Vagina (tissue), 2 donors: ENCODE data around the gene ZDHHC17. TPM values are rescaled to one million over a fixed set of nuclear protein-coding genes. Genes with fewer than 3 reads are reported as not detected.

Source experiments
- DNase-seq, 2 donors: peaks; one replicate each; pipeline ENCODE4 v3.0.0-alpha.2; 2017; ENCODE audit errors: extremely low spot score in 2 of 2
- H3K27ac ChIP-seq: fragments of 200-600 bp; sonication (generic); one replicate; pipeline ENCODE4 v1.5.1; 2019
- H3K27me3 ChIP-seq: fragments of 200-600 bp; sonication (generic); one replicate; pipeline ENCODE4 v1.5.1; 2019
- H3K36me3 ChIP-seq, 2 donors: fragments of 200-600 bp; sonication (generic); one replicate each; pipeline ENCODE4 v1.5.1; 2017 to 2019
- H3K4me1 ChIP-seq: fragments of 200-600 bp; sonication (generic); one replicate; pipeline ENCODE4 v1.5.1; 2019
- H3K4me3 ChIP-seq, 2 donors: fragments of 200-600 bp; sonication (generic); 1 replicate in 1 of 2; 2 replicates in 1 of 2; pipeline ENCODE4 v1.5.1; 2016 to 2019
- H3K9me3 ChIP-seq: fragments of 200-600 bp; sonication (generic); one replicate; pipeline ENCODE4 v1.5.1; 2019
- POLR2A ChIP-seq, 2 donors: fragments of 450-650 bp; IDR thresholded peaks; one replicate each; pipeline ENCODE4 v1.6.1; 2017; ENCODE audit warnings: antibody characterized with exemption in 2 of 2, mild to moderate bottlenecking in 2 of 2, moderate library complexity in 2 of 2
- POLR2AphosphoS5 ChIP-seq, 2 donors: sonication (generic); formaldehyde crosslinking; IDR thresholded peaks; one replicate each; pipeline ENCODE4 v1.9.0; 2017; ENCODE audit warnings: antibody characterized with exemption in 2 of 2, mild to moderate bottlenecking in 2 of 2, low read depth in 1 of 2; ENCODE audit not compliant: insufficient read depth in 1 of 2
- intact Hi-C: fragments of 100-400 bp; cut with DNase I; formaldehyde crosslinking; loops from one replicate; pipeline ENCODE4 v1.15.1; 2023
- total RNA-seq: library from RNA; depleted of rRNA; stranded (reverse); fragments of >200 nt; gene quantifications from one replicate; pipeline ENCODE4 v1.2.3, GENCODE V29; 2016
- TF ChIP-seq, protein P1 (sequence below), 3 experiments: fragments of 450-650 bp in 2 of 3; fragments of 200-600 bp in 1 of 3; sonication (generic) in 1 of 3; IDR thresholded peaks; one replicate each; pipeline ENCODE4 v1.5.1; 2017 to 2019; ENCODE audit warnings: antibody characterized with exemption in 3 of 3, mild to moderate bottlenecking in 2 of 3, moderate library complexity in 2 of 3

The ZDHHC17 gene
- total RNA-seq, 1 donor from 2014 or later: 59.9 TPM

DNA sequence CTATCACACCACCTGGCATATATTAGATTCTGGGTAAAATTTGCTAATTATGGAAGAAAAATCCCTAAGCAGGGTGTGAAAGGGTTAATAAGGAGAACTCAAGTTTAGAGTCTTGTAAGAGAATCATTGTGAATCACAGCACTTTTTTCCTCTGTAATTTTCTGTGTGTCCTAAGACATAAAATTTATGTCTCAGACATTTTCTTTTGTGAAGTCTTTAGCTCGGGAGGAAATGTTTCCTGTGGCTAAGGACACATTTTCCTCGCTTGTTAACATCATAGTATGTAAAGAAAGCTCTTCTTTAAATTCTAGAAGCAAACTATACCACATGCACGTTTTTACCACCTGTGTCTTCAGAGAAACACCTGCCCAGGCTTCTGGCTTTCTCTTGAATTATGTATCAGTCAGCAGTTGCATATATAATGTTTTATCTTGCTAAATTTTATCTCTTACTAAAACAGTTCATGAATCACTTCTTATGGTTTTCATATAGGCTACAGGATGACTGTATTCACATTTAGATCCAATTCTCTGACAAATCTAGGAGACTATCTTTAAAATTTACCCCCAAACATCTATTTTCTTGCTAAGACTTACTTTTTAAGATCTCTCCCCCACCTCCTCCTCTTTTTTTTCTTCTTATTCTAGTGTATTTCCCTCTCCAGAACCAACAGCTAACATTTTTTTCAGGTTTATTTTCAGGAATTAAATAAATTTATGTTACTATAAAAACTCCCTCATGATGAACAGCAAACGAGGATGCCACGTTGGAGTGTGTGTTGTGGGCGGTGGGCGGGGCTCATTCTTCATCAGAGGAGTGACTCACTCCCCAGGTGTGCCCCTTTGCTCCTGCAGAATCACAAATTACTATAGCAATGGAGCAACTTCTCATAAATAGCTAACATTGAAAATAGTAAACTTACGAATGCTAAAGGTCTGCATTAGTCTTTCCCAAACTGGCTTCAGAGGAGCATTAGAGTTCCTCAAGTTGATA lies 126.5 kb downstream of the ZDHHC17 start:
- Histone ChIP-seq H3K9me3 (no peaks in the 10 kb centered on the region), H3K4me1 (no peaks in the 10 kb centered on the region), H3K4me3 (no peak overlapping the region), H3K27me3 (no peaks in the 10 kb centered on the region), H3K36me3 (no peaks in the 10 kb centered on the region), H3K27ac (no peak overlapping the region)
- TF ChIP-seq POLR2A (IDR thresholded peaks at IDR 0.05) (no peak), POLR2AphosphoS5 (IDR thresholded peaks at IDR 0.05; ENCODE audit: insufficient read depth in 1 of 2, low read depth in 1 of 2) (no peak)
- TF ChIP-seq, protein P1, sequence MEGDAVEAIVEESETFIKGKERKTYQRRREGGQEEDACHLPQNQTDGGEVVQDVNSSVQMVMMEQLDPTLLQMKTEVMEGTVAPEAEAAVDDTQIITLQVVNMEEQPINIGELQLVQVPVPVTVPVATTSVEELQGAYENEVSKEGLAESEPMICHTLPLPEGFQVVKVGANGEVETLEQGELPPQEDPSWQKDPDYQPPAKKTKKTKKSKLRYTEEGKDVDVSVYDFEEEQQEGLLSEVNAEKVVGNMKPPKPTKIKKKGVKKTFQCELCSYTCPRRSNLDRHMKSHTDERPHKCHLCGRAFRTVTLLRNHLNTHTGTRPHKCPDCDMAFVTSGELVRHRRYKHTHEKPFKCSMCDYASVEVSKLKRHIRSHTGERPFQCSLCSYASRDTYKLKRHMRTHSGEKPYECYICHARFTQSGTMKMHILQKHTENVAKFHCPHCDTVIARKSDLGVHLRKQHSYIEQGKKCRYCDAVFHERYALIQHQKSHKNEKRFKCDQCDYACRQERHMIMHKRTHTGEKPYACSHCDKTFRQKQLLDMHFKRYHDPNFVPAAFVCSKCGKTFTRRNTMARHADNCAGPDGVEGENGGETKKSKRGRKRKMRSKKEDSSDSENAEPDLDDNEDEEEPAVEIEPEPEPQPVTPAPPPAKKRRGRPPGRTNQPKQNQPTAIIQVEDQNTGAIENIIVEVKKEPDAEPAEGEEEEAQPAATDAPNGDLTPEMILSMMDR (IDR thresholded peaks at IDR 0.05): no peak
- no peak for DNase-seq
- intact Hi-C loops: no loop called here

DNA sequence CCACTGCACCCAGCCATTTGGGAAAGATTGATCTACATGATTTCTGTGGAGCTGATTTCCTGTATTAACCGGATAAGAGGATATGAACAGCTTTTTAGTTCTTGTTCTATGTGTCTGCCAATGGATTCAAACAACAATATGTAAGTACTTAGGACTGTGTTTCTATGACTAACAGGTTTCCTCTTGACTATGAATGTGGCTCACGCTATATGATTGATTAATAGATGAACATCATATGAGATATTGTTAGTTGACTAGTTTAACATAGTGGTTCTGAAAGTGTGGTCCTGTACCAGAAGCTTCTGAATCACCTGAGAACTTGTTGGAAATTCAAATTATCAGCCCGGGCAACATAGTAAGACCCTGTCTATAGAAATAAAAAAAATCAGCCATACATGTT lies 127.7 kb downstream of the ZDHHC17 start:
- intact Hi-C loops: no loop called here
- Histone ChIP-seq H3K4me1 (no peaks in the 10 kb centered on the region), H3K27me3 (no peaks in the 10 kb centered on the region), H3K4me3 (no peak overlapping the region), H3K36me3 (no peaks in the 10 kb centered on the region), H3K27ac (no peak overlapping the region), H3K9me3 (no peaks in the 10 kb centered on the region)
- TF ChIP-seq POLR2A (IDR thresholded peaks at IDR 0.05) (no peak), POLR2AphosphoS5 (IDR thresholded peaks at IDR 0.05; ENCODE audit: insufficient read depth in 1 of 2, low read depth in 1 of 2) (no peak)
- TF ChIP-seq, protein P1 (IDR thresholded peaks at IDR 0.05): no peak
- DNase-seq: no peak

DNA sequence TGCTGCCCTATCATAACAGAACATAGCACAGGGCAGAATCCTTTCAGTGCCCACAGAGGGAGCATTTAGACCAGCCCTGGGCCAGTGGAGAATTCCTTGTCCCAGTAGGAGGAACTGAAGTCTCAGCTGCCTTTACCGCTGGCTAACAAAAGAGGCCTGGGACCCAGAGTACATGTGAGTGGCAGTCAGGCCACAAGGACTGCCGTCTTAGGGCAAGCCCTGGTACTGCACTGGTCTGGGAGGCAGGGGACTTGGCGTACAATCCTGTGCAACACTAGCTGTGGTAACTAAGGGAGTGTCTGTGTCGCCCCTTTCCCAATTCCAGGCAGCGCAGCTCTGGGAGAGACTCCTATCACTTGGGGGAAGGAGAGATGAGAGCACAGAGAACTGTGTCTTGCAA lies 131.9 kb downstream of the ZDHHC17 start:
- H3K9me3 ChIP-seq: no peaks in the 10 kb centered on the region
- H3K27me3 ChIP-seq: no peaks in the 10 kb centered on the region
- intact Hi-C loops: no loop called here
- H3K4me1 ChIP-seq: no peaks in the 10 kb centered on the region
- H3K4me3 ChIP-seq: no peak overlapping the region
- no peak for DNase-seq
- no peak overlapping the region for H3K27ac ChIP-seq
- no peaks in the 10 kb centered on the region for H3K36me3 ChIP-seq
- TF ChIP-seq POLR2AphosphoS5 (IDR thresholded peaks at IDR 0.05; ENCODE audit: insufficient read depth in 1 of 2, low read depth in 1 of 2) (no peak), POLR2A (IDR thresholded peaks at IDR 0.05) (no peak)
- TF ChIP-seq, protein P1 (IDR thresholded peaks at IDR 0.05): no peak

DNA sequence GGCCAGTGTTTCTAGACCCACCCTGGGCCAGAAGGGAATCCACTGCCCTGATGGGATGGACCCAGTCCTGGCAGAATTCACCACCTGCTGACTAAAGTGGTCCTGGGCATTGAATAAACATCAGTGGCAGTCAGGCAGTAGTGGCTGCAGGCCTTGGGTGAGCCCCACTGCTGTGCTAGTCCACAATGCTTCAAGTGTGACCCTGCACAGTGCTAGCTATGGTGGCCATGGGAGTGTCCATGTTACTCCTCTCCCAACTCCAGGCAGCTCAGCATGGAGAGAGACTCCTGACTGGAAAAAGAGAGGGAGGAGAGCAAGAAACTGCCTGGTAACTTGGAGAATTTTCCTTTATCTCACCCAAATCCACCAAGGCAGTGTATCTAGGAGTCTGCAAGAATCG lies 132.4 kb downstream of the ZDHHC17 start:
- H3K4me1 ChIP-seq: no peaks in the 10 kb centered on the region
- no peaks in the 10 kb centered on the region for H3K36me3 ChIP-seq
- intact Hi-C loops: no loop called here
- DNase-seq: no peak
- H3K27me3 ChIP-seq: no peaks in the 10 kb centered on the region
- H3K9me3 ChIP-seq: no peaks in the 10 kb centered on the region
- TF ChIP-seq, protein P1 (IDR thresholded peaks at IDR 0.05): no peak
- TF ChIP-seq POLR2A (IDR thresholded peaks at IDR 0.05): no peak
- TF ChIP-seq POLR2AphosphoS5 (IDR thresholded peaks at IDR 0.05; ENCODE audit: insufficient read depth in 1 of 2, low read depth in 1 of 2): no peak
- H3K27ac ChIP-seq: no peak overlapping the region
- H3K4me3 ChIP-seq: no peak overlapping the region

DNA sequence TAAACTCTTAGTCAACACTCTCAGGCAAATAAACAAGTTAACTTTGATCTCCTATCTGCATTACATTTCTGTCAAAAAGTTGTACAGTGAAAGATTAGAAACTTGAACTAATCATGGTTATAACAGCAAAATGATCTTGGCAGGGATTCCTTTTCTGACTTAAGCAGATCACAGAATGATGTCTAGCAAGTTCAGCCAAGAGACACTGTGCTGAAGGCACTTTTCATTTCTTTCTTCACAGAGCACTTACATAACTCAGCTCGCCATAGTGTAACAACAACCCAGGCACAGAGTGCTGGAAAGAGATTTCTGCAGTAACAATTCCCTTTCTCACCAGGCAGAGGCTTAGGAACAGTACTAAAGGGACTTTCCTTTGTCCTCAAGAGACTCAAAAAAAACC lies 134.5 kb downstream of the ZDHHC17 start:
- Histone ChIP-seq H3K9me3 (no peaks in the 10 kb centered on the region), H3K36me3 (no peaks in the 10 kb centered on the region), H3K27ac (no peak overlapping the region), H3K4me3 (no peak overlapping the region), H3K4me1 (no peaks in the 10 kb centered on the region), H3K27me3 (no peaks in the 10 kb centered on the region)
- no peak for DNase-seq
- intact Hi-C loops: no loop called here
- peak in 1 of 2 donors; percentile 8 for TF ChIP-seq POLR2AphosphoS5 (IDR thresholded peaks at IDR 0.05; ENCODE audit: insufficient read depth in 1 of 2, low read depth in 1 of 2)
- TF ChIP-seq POLR2A (IDR thresholded peaks at IDR 0.05): no peak
